Measurements from ENCODE around the gene CCDC121.
"Not testable (repeated sequence)": the region's sequence is repeated elsewhere in the genome, so short reads cannot be mapped to it uniquely, and the experiment has no call there.

DNA sequence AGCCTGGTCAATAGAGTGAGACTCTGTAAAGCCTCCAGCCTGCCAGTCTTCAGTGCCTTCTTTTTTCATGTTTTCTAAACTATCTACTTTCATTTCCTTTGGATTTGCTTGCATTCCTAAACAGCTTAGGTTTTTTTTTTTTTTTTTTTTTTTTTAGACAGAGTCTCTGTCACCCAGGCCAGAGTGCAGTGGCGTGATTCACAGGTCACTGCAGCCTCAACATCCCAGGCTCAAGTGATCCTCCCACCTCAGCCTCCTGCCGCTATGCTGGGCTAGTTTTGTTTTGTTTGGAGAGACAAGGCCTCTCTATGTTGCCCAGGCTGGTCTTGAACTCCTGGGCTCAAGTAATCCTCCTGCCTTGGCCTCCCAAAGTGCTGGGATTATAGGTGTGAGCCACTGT is 1.4 kb upstream of the CCDC121 start:
- not testable (repeated sequence) for TF ChIP-seq CCAR2 (IDR thresholded peaks at IDR 0.05; ENCODE audit: low read depth, low read length); FOXJ3 (CRISPR knock-in tag; IDR thresholded peaks at IDR 0.05); ZNF174 (CRISPR knock-in tag; IDR thresholded peaks at IDR 0.05); CREM (IDR thresholded peaks at IDR 0.05; ENCODE audit: low read depth)

Data from K562 (cell line).